ENCODE results near the gene FAM204A.

FAM204A gene

DNA sequence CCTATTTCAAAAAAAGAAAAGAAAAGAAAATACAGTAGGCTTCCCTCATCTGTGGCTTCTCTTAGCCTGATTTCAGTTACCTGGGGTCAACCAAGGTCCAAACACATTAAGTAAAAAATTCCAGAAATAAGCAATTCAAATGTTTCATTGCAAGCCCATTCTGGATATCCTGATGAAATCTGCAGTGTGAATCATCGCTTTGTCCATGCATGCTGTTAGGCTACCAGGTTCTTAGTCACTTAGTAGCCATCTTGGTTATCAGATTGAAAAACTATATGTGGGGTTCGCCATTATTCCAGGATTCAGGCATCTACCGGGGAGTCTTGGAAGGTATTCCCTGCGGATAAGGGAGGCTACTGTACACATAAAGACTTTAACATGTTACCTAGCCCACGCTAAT lies 991 bp upstream of the FAM204A start:
- no peak for DNase-seq (ENCODE audit: extremely low spot score)
- ChIA-PET CTCF (no interaction called here), POLR2A (no interaction called here)
- TF ChIP-seq ARNT (IDR thresholded peaks at IDR 0.05), result no peak
- no peak for TF ChIP-seq SUZ12 (IDR thresholded peaks at IDR 0.05)
- no peak for TF ChIP-seq LEF1 (IDR thresholded peaks at IDR 0.05; ENCODE audit: borderline replicate concordance)
- no peak for TF ChIP-seq SP1 (IDR thresholded peaks at IDR 0.05)
- TF ChIP-seq CTBP1 (IDR thresholded peaks at IDR 0.05; ENCODE audit: borderline replicate concordance), result no peak
- no peak for TF ChIP-seq L3MBTL2 (conservative IDR thresholded peaks at IDR 0.05)
- no peak for TF ChIP-seq FOXM1 (IDR thresholded peaks at IDR 0.05; ENCODE audit: borderline replicate concordance)
- no peak for TF ChIP-seq FOXK2 (IDR thresholded peaks at IDR 0.05)
- TF ChIP-seq HDGF (IDR thresholded peaks at IDR 0.05; ENCODE audit: borderline replicate concordance), result no peak
- TF ChIP-seq TARDBP (IDR thresholded peaks at IDR 0.05), result no peak
- no peak for TF ChIP-seq ELF4 (IDR thresholded peaks at IDR 0.05)
- no peak for TF ChIP-seq NFRKB (IDR thresholded peaks at IDR 0.05)
- TF ChIP-seq, protein P1, sequence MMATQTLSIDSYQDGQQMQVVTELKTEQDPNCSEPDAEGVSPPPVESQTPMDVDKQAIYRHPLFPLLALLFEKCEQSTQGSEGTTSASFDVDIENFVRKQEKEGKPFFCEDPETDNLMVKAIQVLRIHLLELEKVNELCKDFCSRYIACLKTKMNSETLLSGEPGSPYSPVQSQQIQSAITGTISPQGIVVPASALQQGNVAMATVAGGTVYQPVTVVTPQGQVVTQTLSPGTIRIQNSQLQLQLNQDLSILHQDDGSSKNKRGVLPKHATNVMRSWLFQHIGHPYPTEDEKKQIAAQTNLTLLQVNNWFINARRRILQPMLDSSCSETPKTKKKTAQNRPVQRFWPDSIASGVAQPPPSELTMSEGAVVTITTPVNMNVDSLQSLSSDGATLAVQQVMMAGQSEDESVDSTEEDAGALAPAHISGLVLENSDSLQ (IDR thresholded peaks at IDR 0.05), result no peak

DNA sequence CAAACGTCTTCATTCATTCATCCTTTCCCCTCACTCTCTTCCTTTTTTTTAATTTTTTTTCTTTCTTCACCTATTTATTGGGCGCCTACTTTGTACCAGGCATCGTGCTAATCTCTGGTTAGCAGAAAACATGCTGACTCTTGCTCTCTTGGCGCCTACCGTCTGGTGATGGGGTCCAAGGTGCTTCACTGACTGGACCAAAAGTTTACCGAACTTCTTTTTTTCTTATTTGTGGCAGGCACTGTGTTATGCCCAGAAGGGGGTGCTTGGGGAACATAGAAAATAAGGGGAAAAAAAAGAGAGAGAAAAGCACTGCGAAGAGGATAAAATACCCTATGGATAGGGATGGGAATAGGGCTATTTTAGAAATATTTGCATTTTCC lies 505 bp upstream of the FAM204A start:
- CTCF ChIA-PET, result no interaction called here

DNA sequence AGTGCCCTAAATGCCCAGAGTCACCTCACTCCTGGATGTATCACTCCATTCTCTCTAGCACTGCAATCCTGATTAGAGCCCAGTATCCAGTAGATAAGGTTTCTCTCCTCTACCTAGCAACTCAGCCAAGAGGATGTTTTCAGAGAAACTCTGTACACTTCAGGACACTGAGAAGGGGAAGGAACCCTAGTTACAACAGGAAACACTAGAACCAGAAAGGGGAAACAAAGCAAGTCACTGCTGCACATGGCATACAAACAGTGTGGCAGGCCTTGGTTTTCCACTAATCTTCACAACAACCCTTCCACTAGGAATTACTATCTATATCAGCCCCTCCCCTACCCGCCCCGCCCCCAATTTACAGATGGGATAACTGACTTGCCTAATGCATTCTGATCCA lies 1.6 kb downstream of the FAM204A start:
- no peak for DNase-seq (ENCODE audit: extremely low spot score)
- ChIA-PET CTCF (no interaction called here), POLR2A (no interaction called here)
- TF ChIP-seq SUZ12 (IDR thresholded peaks at IDR 0.05), result no peak

More for the DNA sequence above, 505 bp upstream of the FAM204A start:
- TF ChIP-seq HDGF (IDR thresholded peaks at IDR 0.05; ENCODE audit: borderline replicate concordance) (no peak), ARNT (IDR thresholded peaks at IDR 0.05) (no peak), FOXM1 (IDR thresholded peaks at IDR 0.05; ENCODE audit: borderline replicate concordance) (no peak), CTBP1 (IDR thresholded peaks at IDR 0.05; ENCODE audit: borderline replicate concordance) (no peak), SUZ12 (IDR thresholded peaks at IDR 0.05) (no peak), ZNF384 (IDR thresholded peaks at IDR 0.05) (no peak), TARDBP (IDR thresholded peaks at IDR 0.05) (no peak), L3MBTL2 (conservative IDR thresholded peaks at IDR 0.05) (0 out of 2 replicates have a peak, but pooled peaks have one; percentile 22)
- POLR2A ChIA-PET, result no interaction called here
- no peak for DNase-seq (ENCODE audit: extremely low spot score)

DNA sequence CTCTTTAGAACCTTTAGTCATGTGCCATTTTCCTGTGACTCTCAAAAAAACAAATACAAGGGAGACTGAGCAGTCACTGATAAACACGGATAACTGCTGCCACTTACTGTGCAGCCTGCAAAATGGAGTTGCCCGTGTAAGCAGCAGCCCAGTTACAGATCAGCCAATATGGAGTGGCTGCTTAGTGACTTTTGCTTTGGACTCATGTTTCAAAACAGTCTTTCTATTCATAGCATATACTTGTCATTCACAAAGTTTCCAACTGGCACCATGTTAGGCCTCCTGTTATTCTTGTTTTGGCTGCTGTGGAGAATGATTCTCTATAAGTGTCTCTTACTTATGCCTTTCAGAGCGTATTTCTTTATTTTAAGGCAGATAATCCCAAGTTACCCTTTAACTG lies 3.0 kb downstream of the FAM204A start:
- no peak for DNase-seq (ENCODE audit: extremely low spot score)
- POLR2A ChIA-PET, result no interaction called here
- CTCF ChIA-PET, result no interaction called here
- TF ChIP-seq CTBP1 (IDR thresholded peaks at IDR 0.05; ENCODE audit: borderline replicate concordance) (no peak), FOXK2 (IDR thresholded peaks at IDR 0.05) (no peak)

DNA sequence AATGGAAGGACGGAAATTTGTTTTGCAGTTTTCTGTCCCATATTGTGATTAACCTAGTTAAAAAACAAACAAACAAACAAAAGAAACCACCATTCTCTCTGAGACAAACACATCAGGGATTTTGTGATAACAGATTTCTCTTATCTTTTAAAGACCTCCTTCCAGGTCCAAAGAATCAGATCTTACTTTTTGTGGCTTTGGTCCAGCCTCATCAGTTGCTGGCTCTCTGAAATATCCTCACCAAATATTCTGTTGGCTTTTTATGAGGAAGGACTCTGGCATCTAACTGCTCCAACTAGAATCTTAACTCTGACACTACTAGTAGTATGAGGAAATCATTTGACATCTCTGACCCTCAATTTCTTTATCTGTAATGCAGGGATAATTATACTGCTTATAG lies 4.8 kb downstream of the FAM204A start:
- no peak for DNase-seq (ENCODE audit: extremely low spot score)
- TF ChIP-seq ZNF384 (IDR thresholded peaks at IDR 0.05) (no peak), SUZ12 (IDR thresholded peaks at IDR 0.05) (no peak), ARNT (IDR thresholded peaks at IDR 0.05) (no peak), L3MBTL2 (conservative IDR thresholded peaks at IDR 0.05) (no peak)
- ChIA-PET POLR2A (no interaction called here), CTCF (no interaction called here)

DNA sequence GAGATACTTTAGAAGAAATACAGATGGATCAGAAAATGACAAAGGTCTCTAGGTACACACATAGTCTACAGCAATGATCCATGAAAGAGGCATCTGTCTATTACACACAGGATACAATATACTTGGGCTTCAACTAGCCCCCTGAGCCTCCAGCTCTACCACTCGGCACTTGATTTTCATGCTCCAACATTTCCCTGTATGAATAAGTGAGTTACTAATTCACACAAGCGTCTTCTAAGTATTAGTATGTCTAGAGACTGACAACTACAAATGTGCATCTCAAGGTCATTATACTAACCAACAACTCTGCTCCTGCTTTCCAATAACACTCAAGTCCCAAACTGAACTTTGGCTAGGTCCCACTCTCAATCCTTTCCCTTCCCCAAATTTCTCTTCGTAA lies 8.3 kb downstream of the FAM204A start:
- no peak for DNase-seq (ENCODE audit: extremely low spot score)
- TF ChIP-seq, protein P1 (IDR thresholded peaks at IDR 0.05), result no peak
- TF ChIP-seq ARNT (IDR thresholded peaks at IDR 0.05) (no peak), BHLHE40 (IDR thresholded peaks at IDR 0.05; ENCODE audit: borderline replicate concordance) (no peak), ELF4 (IDR thresholded peaks at IDR 0.05) (no peak), FOXM1 (IDR thresholded peaks at IDR 0.05; ENCODE audit: borderline replicate concordance) (no peak), SUZ12 (IDR thresholded peaks at IDR 0.05) (no peak), LEF1 (IDR thresholded peaks at IDR 0.05; ENCODE audit: borderline replicate concordance) (no peak), NFRKB (IDR thresholded peaks at IDR 0.05) (no peak), FOXK2 (IDR thresholded peaks at IDR 0.05) (no peak), CTBP1 (IDR thresholded peaks at IDR 0.05; ENCODE audit: borderline replicate concordance) (no peak), FOXA1 (IDR thresholded peaks at IDR 0.05) (no peak), TARDBP (IDR thresholded peaks at IDR 0.05) (no peak), ZNF384 (IDR thresholded peaks at IDR 0.05) (no peak), L3MBTL2 (conservative IDR thresholded peaks at IDR 0.05) (no peak), SP1 (IDR thresholded peaks at IDR 0.05) (no peak), HDGF (IDR thresholded peaks at IDR 0.05; ENCODE audit: borderline replicate concordance) (no peak)
- CTCF ChIA-PET, result interaction anchor here (0.6 kb wide), 1 partner anchor 22 kb away, joined by 3 read pairs; no protein-coding TSS in a partner anchor
- POLR2A ChIA-PET, result no interaction called here

DNA sequence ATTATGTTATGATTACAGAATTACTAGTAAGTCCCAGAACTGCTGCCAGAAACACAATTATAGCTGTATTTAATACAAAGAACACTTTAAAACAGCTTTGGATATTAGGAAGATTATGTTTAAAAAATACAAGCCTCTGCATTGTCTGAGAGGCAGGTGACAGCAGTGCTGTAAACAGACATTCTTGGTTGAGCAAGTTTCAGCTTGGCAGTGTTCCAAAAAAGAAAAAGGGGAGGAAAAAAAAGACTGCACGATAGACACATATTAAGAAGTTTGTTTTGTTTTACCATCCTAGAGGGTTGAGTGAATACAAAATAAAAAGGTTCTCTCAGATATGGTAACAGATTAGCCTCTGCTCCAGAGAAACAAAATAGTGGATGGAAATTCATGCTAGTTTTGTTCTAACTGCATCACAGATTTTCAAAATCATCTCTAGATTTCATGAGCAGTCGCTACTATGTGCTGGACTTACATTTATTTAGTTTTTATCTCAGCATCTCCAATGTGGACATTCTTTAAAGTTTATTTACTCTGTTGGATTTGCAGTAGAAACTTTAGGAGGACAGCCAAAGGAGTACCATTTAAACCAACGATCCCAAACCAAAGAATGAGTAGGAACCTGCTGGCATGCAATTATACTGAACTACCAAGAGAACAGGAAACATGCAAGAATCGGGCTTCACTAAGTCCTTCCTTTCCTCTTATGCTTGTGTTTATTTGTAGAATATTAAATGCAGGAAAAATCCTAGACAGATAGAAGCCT lies 9.0 kb downstream of the FAM204A start:
- no peak for DNase-seq (ENCODE audit: extremely low spot score)
- ChIA-PET CTCF (no interaction called here), POLR2A (no interaction called here)
- no peak for TF ChIP-seq ARNT (IDR thresholded peaks at IDR 0.05)
- TF ChIP-seq HDGF (IDR thresholded peaks at IDR 0.05; ENCODE audit: borderline replicate concordance), result no peak
- TF ChIP-seq, protein P1 (IDR thresholded peaks at IDR 0.05), result no peak
- TF ChIP-seq FOXK2 (IDR thresholded peaks at IDR 0.05), result no peak
- no peak for TF ChIP-seq SUZ12 (IDR thresholded peaks at IDR 0.05)
- TF ChIP-seq LEF1 (IDR thresholded peaks at IDR 0.05; ENCODE audit: borderline replicate concordance), result no peak
- TF ChIP-seq ZNF384 (IDR thresholded peaks at IDR 0.05), result no peak

All from HEK293T (cell line).